ENCODE data around the gene FOXP2.
"Not testable (repeated sequence)": the region's sequence is repeated elsewhere in the genome, so short reads cannot be mapped to it uniquely, and the experiment has no call there.

Gene FOXP2

GRCh38 chr7:114504586-114504985, 90.0 kb downstream of the FOXP2 start:
- no peak for DNase-seq

GRCh38 chr7:114507381-114507780, 92.8 kb downstream of the FOXP2 start:
- no peak for DNase-seq

- DNase-seq, result no peak
Observed at GRCh38 chr7:114508086-114508485, 93.5 kb downstream of the FOXP2 start.

GRCh38 chr7:114510824-114511223, 96.2 kb downstream of the FOXP2 start:
- not testable (repeated sequence) for DNase-seq

GRCh38 chr7:114519240-114519639, 104.6 kb downstream of the FOXP2 start:
- DNase-seq, result peak; percentile 48

- DNase-seq, result no peak
Observed at GRCh38 chr7:114522081-114522480, 107.5 kb downstream of the FOXP2 start.

- DNase-seq, result no peak
Observed at GRCh38 chr7:114527589-114527988, 113.0 kb downstream of the FOXP2 start.

GRCh38 chr7:114530057-114530611, 115.5 kb downstream of the FOXP2 start:
- DNase-seq, result peak; percentile 44

- DNase-seq, result no peak
Observed at GRCh38 chr7:114531326-114531725, 116.7 kb downstream of the FOXP2 start.

GRCh38 chr7:114533131-114533530, 118.5 kb downstream of the FOXP2 start:
- DNase-seq, result peak; percentile 80

- DNase-seq, result no peak
Observed at GRCh38 chr7:114534953-114535352, 120.3 kb downstream of the FOXP2 start.

- peak; percentile 17 for DNase-seq
Observed at GRCh38 chr7:114539575-114539974, 125.0 kb downstream of the FOXP2 start.

GRCh38 chr7:114540291-114540690, 125.7 kb downstream of the FOXP2 start:
- no peak for DNase-seq

- not testable (repeated sequence) for DNase-seq
Observed at GRCh38 chr7:114547346-114547745, 132.7 kb downstream of the FOXP2 start.

- DNase-seq, result no peak
Observed at GRCh38 chr7:114548081-114548980, 133.7 kb downstream of the FOXP2 start.

- no peak for DNase-seq
Observed at GRCh38 chr7:114554781-114555537, 140.3 kb downstream of the FOXP2 start.

- no peak for DNase-seq
Observed at GRCh38 chr7:114567416-114567815, 152.8 kb downstream of the FOXP2 start.

GRCh38 chr7:114569220-114569619, 154.6 kb downstream of the FOXP2 start:
- no peak for DNase-seq

GRCh38 chr7:114574384-114574783, 159.8 kb downstream of the FOXP2 start:
- DNase-seq, result no peak

GRCh38 chr7:114575098-114575497, 160.5 kb downstream of the FOXP2 start:
- DNase-seq, result no peak

GRCh38 chr7:114580963-114581362, 166.3 kb downstream of the FOXP2 start:
- not testable (repeated sequence) for DNase-seq

GRCh38 chr7:114588506-114588905, 173.9 kb downstream of the FOXP2 start:
- DNase-seq, result no peak

GRCh38 chr7:114589436-114589835, 174.8 kb downstream of the FOXP2 start:
- DNase-seq, result no peak

GRCh38 chr7:114590298-114590697, 175.7 kb downstream of the FOXP2 start:
- DNase-seq, result no peak
